ENCODE data around the gene REV3L. TPM values are rescaled to one million over a fixed set of nuclear protein-coding genes. Genes with fewer than 3 reads are reported as not detected.

REV3L gene
- total RNA-seq, 1 donor from 2014 or later, result 23.0 TPM

DNA sequence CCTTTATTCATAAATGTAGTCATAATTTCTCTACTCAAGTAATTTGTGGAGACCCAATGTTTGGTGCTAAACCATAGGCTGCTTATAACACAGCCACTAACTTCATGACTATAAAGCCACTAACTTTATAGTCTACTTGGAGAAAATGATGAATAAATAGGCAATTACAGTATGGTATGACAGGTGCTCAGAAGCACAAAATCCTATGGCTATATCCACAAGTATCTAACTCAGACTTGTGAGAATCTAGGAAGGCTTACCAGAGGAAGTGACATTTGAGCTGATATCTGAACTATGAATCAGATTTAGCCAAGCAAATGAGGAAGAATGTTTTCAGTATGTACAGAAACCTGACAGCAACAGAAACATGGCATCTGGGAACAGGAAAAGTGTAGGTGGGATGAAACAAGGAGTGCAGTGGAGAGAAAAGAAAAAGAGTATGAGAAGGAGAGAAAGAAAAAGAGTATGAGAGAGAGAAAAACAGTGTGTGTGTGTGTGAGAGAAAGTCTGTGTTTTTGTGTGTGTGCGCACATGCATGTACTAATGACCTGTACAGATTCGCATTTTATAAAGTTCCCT, 59.9 kb downstream of the REV3L start:
- peak overlapping the region; percentile 41 for H3K9ac ChIP-seq (ENCODE audit: low read length)
- no peaks in the 10 kb centered on the region for H3K27me3 Mint-ChIP-seq (ENCODE audit: low read depth, unreplicated experiment)
- H3K9me3 Mint-ChIP-seq (ENCODE audit: unreplicated experiment), result no peaks in the 10 kb centered on the region
- peaks cover 40% of the 10 kb centered on the region for H3K4me1 Mint-ChIP-seq (ENCODE audit: low read depth, unreplicated experiment)
- no peak overlapping the region for H3K4me3 ChIP-seq (ENCODE audit: insufficient read depth, low read depth, low read length)
- H3K36me3 Mint-ChIP-seq (ENCODE audit: low read depth, unreplicated experiment), result no peaks in the 10 kb centered on the region
- no peak overlapping the region for H2AFZ ChIP-seq (ENCODE audit: low read depth, low read length)
- H3K79me2 ChIP-seq (ENCODE audit: insufficient read depth, low read length), result peaks cover 89% of the 10 kb centered on the region
- H3K27me3 ChIP-seq (ENCODE audit: insufficient read depth, low read length), result no peaks in the 10 kb centered on the region
- peaks cover 36% of the 10 kb centered on the region for H4K20me1 ChIP-seq (ENCODE audit: insufficient read depth, low read length)
- TF ChIP-seq, protein P1, sequence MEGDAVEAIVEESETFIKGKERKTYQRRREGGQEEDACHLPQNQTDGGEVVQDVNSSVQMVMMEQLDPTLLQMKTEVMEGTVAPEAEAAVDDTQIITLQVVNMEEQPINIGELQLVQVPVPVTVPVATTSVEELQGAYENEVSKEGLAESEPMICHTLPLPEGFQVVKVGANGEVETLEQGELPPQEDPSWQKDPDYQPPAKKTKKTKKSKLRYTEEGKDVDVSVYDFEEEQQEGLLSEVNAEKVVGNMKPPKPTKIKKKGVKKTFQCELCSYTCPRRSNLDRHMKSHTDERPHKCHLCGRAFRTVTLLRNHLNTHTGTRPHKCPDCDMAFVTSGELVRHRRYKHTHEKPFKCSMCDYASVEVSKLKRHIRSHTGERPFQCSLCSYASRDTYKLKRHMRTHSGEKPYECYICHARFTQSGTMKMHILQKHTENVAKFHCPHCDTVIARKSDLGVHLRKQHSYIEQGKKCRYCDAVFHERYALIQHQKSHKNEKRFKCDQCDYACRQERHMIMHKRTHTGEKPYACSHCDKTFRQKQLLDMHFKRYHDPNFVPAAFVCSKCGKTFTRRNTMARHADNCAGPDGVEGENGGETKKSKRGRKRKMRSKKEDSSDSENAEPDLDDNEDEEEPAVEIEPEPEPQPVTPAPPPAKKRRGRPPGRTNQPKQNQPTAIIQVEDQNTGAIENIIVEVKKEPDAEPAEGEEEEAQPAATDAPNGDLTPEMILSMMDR (IDR thresholded peaks at IDR 0.05; ENCODE audit: insufficient read depth, low read depth, low read length), result no peak
- TF ChIP-seq EZH2 (IDR thresholded peaks at IDR 0.05; ENCODE audit: insufficient read depth, low read length), result no peak
- H3K4me2 ChIP-seq (ENCODE audit: low read length), result peak overlapping the region; percentile 80
- FAIRE-seq (no peak), DNase-seq (ENCODE audit: low read depth) (peak; percentile 31)
- no peaks in the 10 kb centered on the region for H3K9me3 ChIP-seq (ENCODE audit: insufficient read depth, low read depth, low read length)
- H3K27ac Mint-ChIP-seq (ENCODE audit: unreplicated experiment), result peak overlapping the region; percentile 71
- H3K36me3 ChIP-seq (ENCODE audit: insufficient read depth, low read length), result no peaks in the 10 kb centered on the region
- no peak overlapping the region for H3K27ac ChIP-seq (ENCODE audit: low read depth, low read length)
- peaks cover 48% of the 10 kb centered on the region for H3K4me1 ChIP-seq (ENCODE audit: insufficient read depth, low read length)
- H3K4me3 Mint-ChIP-seq (ENCODE audit: unreplicated experiment), result peak overlapping the region; percentile 61

DNA sequence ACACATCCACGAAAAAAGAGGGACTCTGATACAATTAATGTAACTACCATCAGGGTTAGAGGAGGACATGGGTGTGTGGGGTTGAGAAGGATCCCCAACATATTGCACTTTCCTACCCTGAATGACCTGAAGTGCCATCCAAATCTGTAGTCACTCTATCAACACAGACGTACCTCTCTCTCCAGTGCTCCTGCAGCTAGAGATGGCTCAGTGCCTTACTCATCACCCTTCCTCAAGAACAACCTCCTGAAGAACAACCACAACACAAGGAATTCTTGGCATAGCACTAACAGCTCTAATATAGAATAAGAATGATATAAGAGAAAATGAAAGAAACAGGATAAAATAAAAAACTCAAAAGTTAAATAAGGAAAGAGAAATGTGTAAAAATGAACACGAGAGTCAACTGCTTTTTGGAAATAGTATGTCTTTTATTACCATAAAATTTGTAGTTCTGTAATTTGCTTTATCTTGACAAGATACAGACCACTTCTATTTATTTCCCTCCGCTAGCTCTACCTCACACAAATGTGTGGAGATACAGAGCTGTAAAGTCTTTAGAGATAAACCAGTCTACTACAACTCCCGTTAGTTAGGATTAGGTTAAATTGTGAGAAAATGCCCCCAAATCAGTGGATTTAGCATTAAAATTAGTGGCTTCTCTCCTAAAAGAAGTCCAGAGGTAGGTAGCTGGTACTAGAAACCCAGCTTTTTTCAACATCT, 63.9 kb downstream of the REV3L start:
- FAIRE-seq (no peak), DNase-seq (ENCODE audit: low read depth) (peak; percentile 85)
- H3K4me3 Mint-ChIP-seq (ENCODE audit: unreplicated experiment), result peak overlapping the region; percentile 18
- H3K4me2 ChIP-seq (ENCODE audit: low read length), result peak overlapping the region; percentile 37
- peaks cover 7% of the 10 kb centered on the region for H3K36me3 ChIP-seq (ENCODE audit: insufficient read depth, low read length)
- H3K9me3 Mint-ChIP-seq (ENCODE audit: unreplicated experiment), result no peaks in the 10 kb centered on the region
- H3K9ac ChIP-seq (ENCODE audit: low read length), result no peak overlapping the region
- peaks cover 40% of the 10 kb centered on the region for H3K4me1 Mint-ChIP-seq (ENCODE audit: low read depth, unreplicated experiment)
- H3K27ac ChIP-seq (ENCODE audit: low read depth, low read length), result no peak overlapping the region
- H3K4me1 ChIP-seq (ENCODE audit: insufficient read depth, low read length), result peaks cover 33% of the 10 kb centered on the region
- no peaks in the 10 kb centered on the region for H3K36me3 Mint-ChIP-seq (ENCODE audit: low read depth, unreplicated experiment)
- H2AFZ ChIP-seq (ENCODE audit: low read depth, low read length), result no peak overlapping the region
- H4K20me1 ChIP-seq (ENCODE audit: insufficient read depth, low read length), result peaks cover 45% of the 10 kb centered on the region
- H3K9me3 ChIP-seq (ENCODE audit: insufficient read depth, low read depth, low read length), result no peaks in the 10 kb centered on the region
- H3K27me3 ChIP-seq (ENCODE audit: insufficient read depth, low read length), result no peaks in the 10 kb centered on the region
- H3K27me3 Mint-ChIP-seq (ENCODE audit: low read depth, unreplicated experiment), result no peaks in the 10 kb centered on the region
- H3K27ac Mint-ChIP-seq (ENCODE audit: unreplicated experiment), result no peak overlapping the region
- peaks cover 70% of the 10 kb centered on the region for H3K79me2 ChIP-seq (ENCODE audit: insufficient read depth, low read length)
- H3K4me3 ChIP-seq (ENCODE audit: insufficient read depth, low read depth, low read length), result no peak overlapping the region
- no peak for TF ChIP-seq EZH2 (IDR thresholded peaks at IDR 0.05; ENCODE audit: insufficient read depth, low read length)
- TF ChIP-seq, protein P1 (IDR thresholded peaks at IDR 0.05; ENCODE audit: insufficient read depth, low read depth, low read length), result no peak

DNA sequence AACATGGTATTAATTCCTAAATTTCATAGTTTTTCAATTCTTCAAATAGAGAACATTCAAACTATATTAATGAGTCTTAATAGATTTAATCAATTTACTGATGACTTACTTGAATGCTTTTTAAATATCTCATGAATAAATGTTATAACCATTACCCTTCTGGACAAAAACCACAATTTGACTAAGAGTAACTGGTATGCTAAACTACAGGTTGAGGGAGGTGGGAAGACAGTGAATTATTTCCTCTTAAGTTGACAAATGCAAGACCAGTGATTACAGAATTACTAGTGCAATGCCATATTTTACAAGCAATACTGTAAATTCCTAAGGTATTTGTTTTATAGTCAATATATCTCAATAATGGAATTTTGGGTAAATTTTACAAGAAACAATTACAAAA, 65.1 kb downstream of the REV3L start:
- no peak for TF ChIP-seq EZH2 (IDR thresholded peaks at IDR 0.05; ENCODE audit: insufficient read depth, low read length)
- Mint-ChIP-seq H3K4me1 (ENCODE audit: low read depth, unreplicated experiment) (peaks cover 28% of the 10 kb centered on the region), H3K9me3 (ENCODE audit: unreplicated experiment) (no peaks in the 10 kb centered on the region), H3K4me3 (ENCODE audit: unreplicated experiment) (no peak overlapping the region), H3K27ac (ENCODE audit: unreplicated experiment) (no peak overlapping the region), H3K27me3 (ENCODE audit: low read depth, unreplicated experiment) (no peaks in the 10 kb centered on the region), H3K36me3 (ENCODE audit: low read depth, unreplicated experiment) (no peaks in the 10 kb centered on the region)
- Histone ChIP-seq H3K36me3 (ENCODE audit: insufficient read depth, low read length) (peaks cover 7% of the 10 kb centered on the region), H3K9me3 (ENCODE audit: insufficient read depth, low read depth, low read length) (no peaks in the 10 kb centered on the region), H3K4me2 (ENCODE audit: low read length) (no peak overlapping the region), H3K9ac (ENCODE audit: low read length) (no peak overlapping the region), H3K27ac (ENCODE audit: low read depth, low read length) (no peak overlapping the region), H3K27me3 (ENCODE audit: insufficient read depth, low read length) (no peaks in the 10 kb centered on the region), H3K4me3 (ENCODE audit: insufficient read depth, low read depth, low read length) (no peak overlapping the region), H2AFZ (ENCODE audit: low read depth, low read length) (no peak overlapping the region), H3K79me2 (ENCODE audit: insufficient read depth, low read length) (peaks cover 58% of the 10 kb centered on the region), H3K4me1 (ENCODE audit: insufficient read depth, low read length) (peaks cover 22% of the 10 kb centered on the region), H4K20me1 (ENCODE audit: insufficient read depth, low read length) (peaks cover 38% of the 10 kb centered on the region)
- FAIRE-seq, result no peak
- peak; percentile 65 for DNase-seq (ENCODE audit: low read depth)
